ENCODE results near the gene PTPN5. TPM values are rescaled to one million over a fixed set of nuclear protein-coding genes. Genes with fewer than 3 reads are reported as not detected.
"Not testable (repeated sequence)": the region's sequence is repeated elsewhere in the genome, so short reads cannot be mapped to it uniquely, and the experiment has no call there.

The PTPN5 gene
- total RNA-seq, 1 donor from 2014 or later, result 1.2 TPM

DNA sequence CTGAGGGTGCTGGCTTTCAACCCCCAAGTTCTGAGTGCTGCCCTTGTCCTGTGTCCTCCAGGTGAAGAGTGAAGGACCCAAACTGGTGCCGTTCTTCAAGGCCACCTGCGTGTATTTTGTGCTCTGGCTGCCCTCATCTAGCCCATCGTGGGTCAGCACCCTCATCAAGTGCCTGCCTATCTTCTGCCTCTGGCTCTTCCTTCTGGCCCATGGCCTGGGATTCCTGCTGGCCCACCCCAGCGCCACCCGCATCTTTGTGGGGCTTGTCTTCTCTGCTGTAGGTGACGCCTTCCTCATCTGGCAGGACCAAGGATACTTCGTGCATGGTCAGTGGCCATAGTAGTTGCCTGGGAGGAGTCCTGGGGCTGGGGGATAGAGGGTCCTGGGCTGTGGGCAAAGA, 90.7 kb downstream of the PTPN5 start:
- intact Hi-C loops (cut with micrococcal nuclease), result no loop called here
- DNase-seq (no peak), ATAC-seq (no peak)

DNA sequence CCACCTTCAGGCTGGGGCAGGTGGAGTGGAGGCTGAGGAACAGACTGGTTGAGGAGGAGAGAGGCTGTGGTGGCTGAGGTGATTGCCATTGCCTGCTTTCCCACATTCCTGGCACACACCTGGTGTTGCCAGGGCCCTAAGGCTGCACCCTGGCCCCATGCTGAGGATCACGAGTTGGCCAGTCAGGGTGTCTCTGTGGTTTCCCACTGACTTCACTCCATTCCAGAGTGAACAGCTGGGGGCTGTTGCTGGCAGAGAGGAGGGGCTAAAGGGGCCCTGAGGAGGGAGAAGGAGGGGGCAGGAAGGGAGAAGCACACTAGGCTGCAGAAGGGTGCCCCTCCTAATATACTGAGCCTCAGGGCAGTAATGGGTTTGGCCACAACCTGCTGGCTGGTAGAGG, 91.2 kb downstream of the PTPN5 start:
- intact Hi-C loops (cut with micrococcal nuclease), result no loop called here
- DNase-seq (no peak), ATAC-seq (no peak)

DNA sequence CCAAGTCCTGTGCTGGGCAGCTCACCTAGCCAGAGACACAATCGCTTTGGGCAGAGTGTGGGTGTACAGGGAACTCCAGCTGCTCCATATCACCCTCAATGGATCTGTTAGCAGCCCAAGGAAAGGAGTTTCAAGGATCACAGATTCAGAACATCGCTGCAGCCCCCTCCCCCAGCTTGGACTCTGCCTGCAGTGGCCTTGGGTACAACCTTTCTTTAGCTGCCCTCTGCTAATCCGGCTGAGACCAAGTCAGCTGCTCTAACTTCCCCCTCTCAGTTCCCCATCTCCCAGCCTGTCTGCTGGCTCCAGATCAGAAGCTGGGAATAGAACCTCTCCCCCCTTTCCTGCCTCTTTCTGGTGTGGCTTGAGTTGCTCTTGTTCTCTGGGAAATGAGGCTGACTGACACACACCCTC, 91.7 kb downstream of the PTPN5 start:
- DNase-seq (peak; percentile 37), ATAC-seq (peak; percentile 35)
- intact Hi-C loops (cut with micrococcal nuclease), result no loop called here

DNA sequence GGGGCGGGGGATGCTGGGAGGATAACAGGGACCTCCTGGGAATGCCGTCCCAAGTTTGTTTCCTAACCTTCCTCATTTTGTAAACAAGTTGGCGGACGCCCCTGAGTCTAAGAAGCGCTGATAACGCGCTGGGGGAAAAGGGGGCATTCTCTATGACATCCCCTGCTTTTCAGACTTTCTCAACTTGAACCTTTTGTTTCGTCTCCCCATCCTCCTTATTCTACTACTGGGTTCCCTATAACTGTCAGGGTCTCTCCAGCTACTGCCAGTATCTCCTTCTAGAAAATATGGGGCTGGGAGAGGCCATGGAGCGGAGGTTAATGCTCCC, 92.4 kb downstream of the PTPN5 start:
- DNase-seq (no peak), ATAC-seq (no peak)
- intact Hi-C loops (cut with micrococcal nuclease), result no loop called here

DNA sequence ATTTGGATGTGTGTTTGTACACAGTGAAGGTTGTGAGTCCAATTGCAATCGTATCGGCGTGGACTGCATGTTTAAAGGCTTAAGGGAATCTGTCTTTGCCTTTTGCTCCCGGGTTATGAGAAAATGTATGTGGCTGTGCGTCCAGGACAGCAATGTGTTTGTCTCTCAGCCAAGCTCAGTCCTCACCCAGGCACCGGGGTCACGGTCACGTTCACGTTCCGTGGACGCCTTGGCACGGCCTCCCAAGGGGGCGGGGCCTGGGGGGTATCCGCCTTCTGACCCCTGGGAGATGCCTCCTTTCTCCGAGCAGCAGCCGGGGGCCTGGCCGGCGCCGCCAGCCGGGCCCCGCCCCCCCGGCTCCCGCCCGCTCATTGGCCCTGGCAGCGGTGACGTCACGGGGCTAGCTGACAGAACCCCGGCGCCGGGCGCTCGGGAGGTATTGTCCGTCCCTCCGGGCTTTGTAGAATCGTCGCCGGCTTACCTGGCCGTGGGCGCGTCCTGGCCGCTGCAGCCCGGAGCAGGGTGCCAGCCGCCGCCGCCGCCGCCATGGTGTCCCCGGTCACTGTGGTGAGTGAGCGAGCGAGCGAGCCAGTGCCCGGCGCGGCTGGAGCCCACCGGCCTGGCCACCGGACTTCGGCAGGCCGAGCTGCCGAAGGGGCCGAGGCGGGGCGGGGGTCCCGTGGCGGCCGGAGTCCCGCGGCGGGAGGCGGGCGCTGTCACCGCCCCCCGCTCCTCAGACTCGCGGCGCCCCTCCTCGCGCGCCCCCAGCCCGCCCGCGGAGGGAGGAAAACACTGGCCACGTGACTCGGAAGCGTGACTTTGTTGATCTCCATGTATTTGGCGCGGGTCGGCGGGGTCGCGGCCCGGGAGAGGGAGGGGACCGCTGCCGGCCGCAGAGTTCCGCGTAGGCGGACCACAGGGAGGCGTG, 93.0 kb downstream of the PTPN5 start, which contains the start of gene TMEM86A:
Gene TMEM86A (plus strand): TSS at position 439 of the 928 bp plus-strand sequence. CDS start 108 bp downstream, at position 547.
- peak; percentile 98 for DNase-seq
- intact Hi-C loops (cut with micrococcal nuclease), result no loop called here
- ATAC-seq, result peak; percentile 93

DNA sequence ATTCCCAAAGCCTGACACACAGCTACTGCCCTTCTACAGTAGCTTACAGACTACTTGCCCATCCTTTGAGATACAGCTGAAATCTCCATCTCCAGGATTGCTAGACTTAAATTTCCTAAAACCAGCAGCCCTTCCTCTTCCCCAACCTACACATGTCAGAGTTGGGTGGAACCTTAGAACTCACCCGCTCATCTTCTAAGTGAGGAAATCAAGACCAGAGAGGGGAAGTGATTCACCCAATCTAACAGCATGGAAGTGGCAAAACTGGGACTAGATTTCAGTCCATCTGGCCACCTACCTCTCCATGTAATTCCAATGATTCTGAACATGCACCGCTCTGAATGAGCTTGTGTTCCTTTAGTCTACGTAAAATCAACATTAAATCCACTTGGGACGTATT, 94.0 kb downstream of the PTPN5 start:
- intact Hi-C loops (cut with micrococcal nuclease), result no loop called here
- DNase-seq, result no peak
- no peak for ATAC-seq

DNA sequence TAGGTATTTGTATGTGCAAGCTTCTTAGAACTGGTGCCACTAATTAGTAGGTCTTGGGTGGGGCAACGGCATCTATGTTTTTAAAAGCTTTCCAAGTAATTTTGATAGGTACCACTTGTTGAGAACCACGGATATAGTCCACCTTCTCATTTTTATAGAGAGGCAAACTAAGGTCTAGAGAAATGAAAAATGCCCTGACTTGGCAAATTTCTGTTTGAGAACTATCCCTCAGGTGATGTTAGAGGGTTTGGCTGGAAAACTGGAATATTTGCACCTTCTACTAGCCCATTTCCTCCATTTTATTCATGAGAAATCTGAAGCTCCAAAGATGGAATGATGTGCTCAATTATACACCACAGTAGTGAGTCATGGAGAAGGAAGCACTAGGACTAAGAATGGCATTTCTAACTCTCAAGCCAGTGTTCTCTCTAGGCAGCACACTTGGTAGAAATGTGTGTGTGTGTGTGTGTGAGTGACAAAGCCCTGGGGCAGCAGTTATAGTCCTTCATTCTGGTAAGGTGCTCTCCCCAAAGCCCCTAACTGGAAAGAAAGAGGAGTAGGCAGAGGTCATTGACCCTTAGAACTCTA, 94.9 kb downstream of the PTPN5 start:
- DNase-seq (no peak), ATAC-seq (no peak)
- intact Hi-C loops (cut with micrococcal nuclease), result no loop called here

DNA sequence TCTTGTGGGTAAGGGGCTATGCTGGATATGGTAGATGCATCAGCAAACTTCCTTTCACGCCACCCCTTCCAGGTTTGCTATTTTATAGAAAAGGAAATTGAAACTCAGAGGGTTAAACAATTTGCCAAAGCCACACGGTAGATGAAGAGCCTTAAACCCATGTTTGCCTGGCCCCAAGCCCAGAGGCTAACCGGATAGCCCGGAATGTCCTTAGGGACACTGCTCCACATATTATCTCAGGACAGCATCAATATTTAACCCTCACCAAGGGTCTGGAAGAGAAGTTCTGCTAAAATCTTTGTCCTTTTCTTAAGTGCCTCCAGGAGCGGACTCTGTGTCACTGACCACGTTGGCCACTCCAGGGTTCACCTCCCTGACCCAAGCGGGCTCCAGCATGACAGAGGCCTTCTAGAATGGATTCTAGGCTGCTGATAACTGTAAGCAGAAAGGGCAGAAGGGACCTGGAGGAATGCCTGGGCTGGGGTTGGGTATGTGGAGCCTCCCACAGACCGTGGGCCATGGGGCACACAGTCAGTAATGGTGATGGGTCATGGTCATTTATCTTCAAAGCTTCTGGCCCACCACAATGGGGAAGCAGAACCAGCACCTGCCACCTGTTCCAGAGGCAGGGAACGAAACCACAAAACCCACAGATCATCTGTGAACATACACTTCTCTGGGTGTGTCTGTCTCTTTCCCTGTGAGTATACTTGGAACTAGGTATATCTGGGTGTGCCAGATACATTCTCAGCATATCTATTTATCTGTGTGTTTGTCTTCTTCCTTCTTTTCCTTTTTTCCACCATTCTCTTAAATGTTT, 98.4 kb downstream of the PTPN5 start:
- intact Hi-C loops (cut with micrococcal nuclease), result no loop called here
- DNase-seq, result no peak
- ATAC-seq, result no peak

DNA sequence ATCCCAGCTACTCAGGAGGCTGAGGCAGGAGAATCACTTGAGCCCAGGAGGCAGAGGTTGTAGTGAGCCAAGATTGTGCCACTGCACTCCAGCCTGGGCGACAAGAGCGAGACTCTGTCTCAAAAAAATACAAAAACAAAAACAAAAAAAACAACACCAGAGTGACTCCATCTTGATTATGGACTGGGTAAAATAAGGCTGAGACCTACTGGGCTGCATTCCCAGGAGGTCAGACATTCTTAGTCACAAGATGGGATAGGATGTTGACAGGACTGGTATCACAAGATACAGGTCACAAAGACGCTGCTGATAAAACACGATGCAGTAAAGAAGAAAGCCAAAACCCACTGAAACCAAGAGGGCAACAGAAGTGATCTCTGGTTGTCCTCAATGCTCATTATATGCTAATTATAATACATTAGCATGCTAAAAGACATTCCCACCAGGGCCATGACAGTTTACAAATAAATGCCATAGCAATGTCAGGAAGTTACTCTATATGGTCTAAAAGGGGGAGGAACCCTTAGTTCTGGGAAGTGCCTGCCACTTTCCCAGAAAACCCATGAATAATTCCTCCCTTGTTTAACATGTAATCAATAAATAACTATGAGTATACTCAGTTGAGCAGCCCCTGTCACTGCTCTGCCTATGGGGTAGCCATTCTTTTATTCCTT, 100.0 kb downstream of the PTPN5 start:
- ATAC-seq; intact Hi-C loops (cut with micrococcal nuclease); DNase-seq: not testable (repeated sequence)

DNA sequence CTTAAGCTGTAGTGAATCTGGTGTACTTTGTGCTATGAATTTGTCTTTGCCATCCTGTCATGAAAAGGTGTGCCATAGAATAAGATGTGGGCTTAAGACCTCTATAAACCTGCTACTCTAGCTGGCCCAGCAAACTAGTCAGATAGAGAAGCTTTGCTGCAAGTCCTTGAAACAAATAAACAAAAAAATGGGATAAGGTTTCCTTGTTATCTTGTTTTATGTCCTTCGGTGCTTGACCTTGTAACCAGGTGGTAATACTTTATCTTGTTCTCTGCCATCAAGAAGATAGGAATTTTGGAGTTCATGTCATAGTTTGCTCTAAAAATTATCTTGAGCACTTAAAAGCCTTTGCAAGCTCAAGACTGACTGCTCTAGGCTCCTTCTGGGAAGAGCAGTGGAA, 107.3 kb downstream of the PTPN5 start:
- ATAC-seq, result no peak
- intact Hi-C loops (cut with micrococcal nuclease), result no loop called here
- no peak for DNase-seq

DNA sequence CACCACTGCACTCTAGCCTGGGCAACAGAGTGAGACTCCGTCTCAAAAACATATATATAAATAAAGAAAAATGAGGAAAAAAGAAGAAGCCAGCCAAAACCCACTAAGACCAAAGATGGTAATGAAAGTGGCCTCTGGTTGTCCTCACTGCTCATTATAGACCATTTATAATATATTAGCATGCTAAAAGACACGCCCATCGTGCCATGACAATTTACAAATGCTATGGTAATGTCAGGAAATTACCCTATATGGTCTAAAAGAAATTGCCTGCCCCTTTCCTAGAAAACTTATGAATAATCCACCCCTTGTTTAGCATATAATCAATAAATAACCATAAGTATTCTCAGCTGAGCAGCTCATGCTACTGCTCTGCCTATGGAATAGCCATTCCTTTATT, 109.1 kb downstream of the PTPN5 start:
- DNase-seq (no peak), ATAC-seq (no peak)
- intact Hi-C loops (cut with micrococcal nuclease), result no loop called here

DNA sequence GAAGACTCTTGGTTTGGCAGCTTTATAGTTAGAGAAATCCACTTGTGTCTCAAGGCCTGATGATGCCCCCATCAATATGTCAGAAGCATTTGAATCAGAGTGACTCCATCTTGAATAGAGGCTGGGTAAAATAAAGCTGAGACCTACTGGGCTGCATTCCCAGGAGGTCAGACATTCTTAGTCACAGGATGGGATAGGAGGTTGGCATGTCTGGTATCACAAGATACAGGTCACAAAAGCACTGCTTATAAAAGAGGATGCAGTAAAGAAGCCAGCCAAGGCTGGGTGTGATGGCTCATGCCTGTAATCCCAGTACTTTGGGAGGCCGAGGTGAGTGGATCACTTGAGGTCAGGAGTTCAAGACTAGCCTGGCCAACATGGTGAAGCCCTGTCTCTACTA, 109.6 kb downstream of the PTPN5 start:
- intact Hi-C loops (cut with micrococcal nuclease); ATAC-seq; DNase-seq: not testable (repeated sequence)

Other genes with a start within 250 kb of the PTPN5 start
- gene UEVLD, start 203.1 kb downstream of the PTPN5 start, total RNA-seq, result 18.5 TPM
- 10.3 TPM for gene MISFA, start 192.0 kb downstream of the PTPN5 start, total RNA-seq
- gene SPTY2D1, start 157.5 kb downstream of the PTPN5 start, total RNA-seq, result 9.4 TPM
- gene TMEM86A, start 93.0 kb downstream of the PTPN5 start, total RNA-seq, result 4.5 TPM
- gene IGSF22, start 65.6 kb downstream of the PTPN5 start, total RNA-seq, result 0.94 TPM
- not detected for gene MRGPRX1, start 147.6 kb upstream of the PTPN5 start, total RNA-seq